ENCODE measurements around the gene USP32. TPM values are rescaled to one million over a fixed set of nuclear protein-coding genes. Genes with fewer than 3 reads are reported as not detected.

Gene USP32
- polyA plus RNA-seq, 3 donors = 10.1 to 26.6 (median 16.6) TPM

DNA sequence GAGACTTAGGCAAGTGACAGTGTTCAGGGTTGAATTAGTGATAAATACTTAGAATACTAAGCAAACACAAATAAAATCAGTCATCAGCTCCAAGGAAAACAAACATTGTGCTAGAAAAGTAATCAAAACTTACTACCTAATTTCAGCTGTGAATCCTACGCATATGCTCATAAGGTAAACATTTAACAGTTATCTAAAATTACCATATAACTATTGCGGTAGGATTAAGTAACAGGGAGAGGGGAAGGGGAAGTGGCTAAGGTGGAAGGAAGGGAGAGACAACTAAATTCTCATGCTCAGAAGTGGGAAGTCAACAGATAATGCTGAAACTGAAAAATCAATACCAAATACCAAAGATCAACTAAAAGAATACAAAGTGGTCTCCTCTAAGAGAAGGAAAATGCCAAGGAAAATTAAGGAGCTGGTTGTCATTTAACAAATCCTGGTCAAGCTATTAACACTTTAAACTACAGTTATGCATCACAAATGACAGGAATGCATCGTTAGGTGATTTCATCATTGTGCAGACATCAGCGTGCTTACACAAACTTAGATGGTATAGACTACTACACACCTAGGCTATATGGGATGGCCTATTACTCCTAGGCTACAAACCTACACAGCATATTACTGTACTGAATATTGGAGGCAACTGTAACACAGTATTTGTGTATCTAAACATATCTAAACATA, 20.0 kb downstream of the USP32 start:
- no peaks in the 10 kb centered on the region for H3K9me3 ChIP-seq (replicated peaks in 1 of 2; ENCODE audit: control insufficient read depth in 1 of 2, insufficient read depth in 1 of 2, low read length in 2 of 2)
- peaks cover 45% of the 10 kb centered on the region for H3K4me1 Mint-ChIP-seq
- peak overlapping the region; percentile 4 for H3K9ac ChIP-seq (ENCODE audit: insufficient read depth, low read length, poor library complexity, severe bottlenecking)
- peaks cover 92% of the 10 kb centered on the region for H3K79me2 ChIP-seq (ENCODE audit: insufficient read depth, low read length)
- peak overlapping the region; percentile 52 to 58 for H3K27ac ChIP-seq (ENCODE audit: low read depth in 1 of 2, low read length in 2 of 2)
- WGBS (ENCODE audit: insufficient coverage) = no CpG with 5 or more reads among the region's 4 CpGs
- H3K36me3 ChIP-seq (replicated peaks in 1 of 2; ENCODE audit: control insufficient read depth in 1 of 2, insufficient read depth in 2 of 2, low read length in 2 of 2) = peaks cover 0 to 5% of the 10 kb centered on the region in 2 donors
- H3K27me3 ChIP-seq (ENCODE audit: control insufficient read depth in 2 of 2, insufficient read depth in 2 of 2, low read length in 2 of 2) = no peaks in the 10 kb centered on the region
- peak in 2 of 3 donors; percentile 70 to 73 for DNase-seq
- TF ChIP-seq, protein P1, sequence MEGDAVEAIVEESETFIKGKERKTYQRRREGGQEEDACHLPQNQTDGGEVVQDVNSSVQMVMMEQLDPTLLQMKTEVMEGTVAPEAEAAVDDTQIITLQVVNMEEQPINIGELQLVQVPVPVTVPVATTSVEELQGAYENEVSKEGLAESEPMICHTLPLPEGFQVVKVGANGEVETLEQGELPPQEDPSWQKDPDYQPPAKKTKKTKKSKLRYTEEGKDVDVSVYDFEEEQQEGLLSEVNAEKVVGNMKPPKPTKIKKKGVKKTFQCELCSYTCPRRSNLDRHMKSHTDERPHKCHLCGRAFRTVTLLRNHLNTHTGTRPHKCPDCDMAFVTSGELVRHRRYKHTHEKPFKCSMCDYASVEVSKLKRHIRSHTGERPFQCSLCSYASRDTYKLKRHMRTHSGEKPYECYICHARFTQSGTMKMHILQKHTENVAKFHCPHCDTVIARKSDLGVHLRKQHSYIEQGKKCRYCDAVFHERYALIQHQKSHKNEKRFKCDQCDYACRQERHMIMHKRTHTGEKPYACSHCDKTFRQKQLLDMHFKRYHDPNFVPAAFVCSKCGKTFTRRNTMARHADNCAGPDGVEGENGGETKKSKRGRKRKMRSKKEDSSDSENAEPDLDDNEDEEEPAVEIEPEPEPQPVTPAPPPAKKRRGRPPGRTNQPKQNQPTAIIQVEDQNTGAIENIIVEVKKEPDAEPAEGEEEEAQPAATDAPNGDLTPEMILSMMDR (IDR thresholded peaks at IDR 0.05) = no peak
- H3K27me3 Mint-ChIP-seq (ENCODE audit: low read depth in 3 of 3) = peaks cover 0 to 2% (median 0%) of the 10 kb centered on the region in 3 donors
- peaks cover 34 to 43% of the 10 kb centered on the region in 2 donors for H3K4me1 ChIP-seq (ENCODE audit: control insufficient read depth in 1 of 2, insufficient read depth in 2 of 2, low read length in 2 of 2)
- peak overlapping the region; percentile 20 to 79 for H3K4me3 Mint-ChIP-seq
- intact Hi-C loops (cut with micrococcal nuclease) = loop anchor here in 1 of 2 donors (10.0 kb wide), 1 partner anchor 57 kb away; no protein-coding TSS in a partner anchor
- no peaks in the 10 kb centered on the region for H3K9me3 Mint-ChIP-seq
- peak overlapping the region; percentile 47 to 91 (median 85) for H3K27ac Mint-ChIP-seq
- H4K20me1 ChIP-seq (ENCODE audit: insufficient read depth, low read length) = peaks cover 14% of the 10 kb centered on the region
- peaks cover 12 to 25% of the 10 kb centered on the region in 2 donors for H3K36me3 Mint-ChIP-seq
- no peak overlapping the region for H2AFZ ChIP-seq (ENCODE audit: insufficient read depth, low read depth, low read length, poor library complexity, severe bottlenecking)
- H3K4me3 ChIP-seq (replicated peaks in 1 of 3; ENCODE audit: low read depth in 2 of 3, low read length in 3 of 3) = peak overlapping the region in 2 of 3 experiments; percentile 42 to 71
- peak overlapping the region; percentile 69 for H3K4me2 ChIP-seq (replicated peaks; ENCODE audit: extremely low read depth, low read length, poor library complexity, severe bottlenecking)

DNA sequence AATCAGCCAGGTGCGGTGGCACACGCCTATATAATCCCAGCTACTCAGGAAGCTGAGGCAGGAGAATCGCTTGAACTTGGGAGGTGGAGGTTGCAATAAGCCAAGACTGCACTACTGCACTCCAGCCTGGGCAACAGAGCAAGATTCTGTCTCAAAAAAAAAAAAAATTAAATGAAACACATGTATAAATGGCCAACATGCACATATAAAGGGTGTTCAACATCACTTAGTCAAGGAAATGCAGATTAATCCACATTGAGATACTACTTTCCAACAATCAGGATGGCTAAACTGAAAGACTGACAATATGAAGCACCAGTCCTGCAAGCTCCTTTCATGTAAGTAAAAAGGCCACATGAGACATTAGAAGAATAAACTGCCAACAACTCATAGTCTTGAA, 20.5 kb downstream of the USP32 start:
- peak overlapping the region in 1 of 2 donors; percentile 79 for H3K4me3 Mint-ChIP-seq
- peaks cover 19% of the 10 kb centered on the region for H4K20me1 ChIP-seq (ENCODE audit: insufficient read depth, low read length)
- no peaks in the 10 kb centered on the region for H3K36me3 ChIP-seq (replicated peaks in 1 of 2; ENCODE audit: control insufficient read depth in 1 of 2, insufficient read depth in 2 of 2, low read length in 2 of 2)
- no peak for DNase-seq
- peaks cover 34 to 43% of the 10 kb centered on the region in 2 donors for H3K4me1 ChIP-seq (ENCODE audit: control insufficient read depth in 1 of 2, insufficient read depth in 2 of 2, low read length in 2 of 2)
- peak overlapping the region; percentile 27 to 58 for H3K27ac ChIP-seq (ENCODE audit: low read depth in 1 of 2, low read length in 2 of 2)
- H3K9ac ChIP-seq (ENCODE audit: insufficient read depth, low read length, poor library complexity, severe bottlenecking) = no peak overlapping the region
- H3K9me3 ChIP-seq (replicated peaks in 1 of 2; ENCODE audit: control insufficient read depth in 1 of 2, insufficient read depth in 1 of 2, low read length in 2 of 2) = no peaks in the 10 kb centered on the region
- H2AFZ ChIP-seq (ENCODE audit: insufficient read depth, low read depth, low read length, poor library complexity, severe bottlenecking) = no peak overlapping the region
- no peaks in the 10 kb centered on the region for H3K9me3 Mint-ChIP-seq
- H3K4me2 ChIP-seq (replicated peaks; ENCODE audit: extremely low read depth, low read length, poor library complexity, severe bottlenecking) = peak overlapping the region; percentile 69
- peaks cover 45% of the 10 kb centered on the region for H3K4me1 Mint-ChIP-seq
- H3K27me3 Mint-ChIP-seq (ENCODE audit: low read depth in 3 of 3) = peaks cover 0 to 2% (median 0%) of the 10 kb centered on the region in 3 donors
- WGBS (ENCODE audit: insufficient coverage) = no CpG with 5 or more reads among the region's 3 CpGs
- intact Hi-C loops (cut with micrococcal nuclease) = loop anchor here in 1 of 2 donors (10.0 kb wide), 1 partner anchor 57 kb away; no protein-coding TSS in a partner anchor
- peaks cover 92% of the 10 kb centered on the region for H3K79me2 ChIP-seq (ENCODE audit: insufficient read depth, low read length)
- no peaks in the 10 kb centered on the region for H3K27me3 ChIP-seq (ENCODE audit: control insufficient read depth in 2 of 2, insufficient read depth in 2 of 2, low read length in 2 of 2)
- TF ChIP-seq, protein P1 (IDR thresholded peaks at IDR 0.05) = no peak
- peak overlapping the region; percentile 35 to 91 (median 64) for H3K27ac Mint-ChIP-seq
- peak overlapping the region in 2 of 3 experiments; percentile 5 to 71 for H3K4me3 ChIP-seq (replicated peaks in 1 of 3; ENCODE audit: low read depth in 2 of 3, low read length in 3 of 3)
- peaks cover 9 to 22% of the 10 kb centered on the region in 2 donors for H3K36me3 Mint-ChIP-seq

Data from CD14-positive monocyte (primary cell).